ENCODE measurements around the gene ST6GALNAC6.
"Not testable (repeated sequence)": the region's sequence is repeated elsewhere in the genome, so short reads cannot be mapped to it uniquely, and the experiment has no call there.

The ST6GALNAC6 gene

GRCh38 chr9:127873223-127873691 is 26.1 kb downstream of the ST6GALNAC6 start:
- no peak for DNase-seq (ENCODE audit: low spot score)

GRCh38 chr9:127872369-127873222 is 26.8 kb downstream of the ST6GALNAC6 start:
- no peak for DNase-seq (ENCODE audit: low spot score)

DNA sequence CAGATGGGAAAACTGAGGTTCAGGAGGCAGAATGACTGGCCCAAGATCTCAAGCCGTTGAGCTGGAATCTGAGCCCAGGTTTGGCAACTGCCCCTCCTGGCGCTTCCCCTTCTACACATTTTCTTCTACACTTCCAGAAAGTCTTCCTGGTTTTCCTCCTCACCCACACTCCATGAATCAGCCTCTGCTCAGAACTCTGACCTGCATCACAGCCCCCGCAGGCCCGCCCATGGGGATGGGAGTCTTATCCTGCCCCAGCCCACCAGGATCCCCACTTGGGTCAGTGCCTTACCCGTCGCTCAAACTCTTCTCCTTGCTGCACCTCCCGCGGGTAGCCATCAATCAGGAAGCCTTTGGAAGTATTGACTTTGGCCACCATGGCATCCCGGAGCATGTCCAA is 27.9 kb downstream of the ST6GALNAC6 start:
- no peak for DNase-seq (ENCODE audit: low spot score)

GRCh38 chr9:127870887-127871286 is 28.5 kb downstream of the ST6GALNAC6 start:
- DNase-seq (ENCODE audit: low spot score): no peak

DNA sequence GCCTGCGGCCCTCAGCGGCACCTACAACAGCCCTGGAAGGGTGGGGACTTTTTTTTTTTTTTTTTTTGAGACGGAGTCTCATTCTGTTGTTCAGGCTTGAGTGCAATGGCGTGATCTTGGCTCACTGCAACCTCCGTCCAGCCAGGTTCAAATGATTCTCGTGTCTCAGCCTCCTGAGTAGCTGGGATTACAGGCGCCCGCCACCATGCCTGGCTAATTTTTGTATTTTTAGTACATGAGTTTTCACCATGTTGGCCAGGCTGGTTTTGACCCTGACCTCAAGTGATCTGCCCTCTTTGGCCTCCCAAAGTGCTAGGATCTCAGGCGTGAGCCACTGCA is 29.3 kb downstream of the ST6GALNAC6 start:
- DNase-seq (ENCODE audit: low spot score): not testable (repeated sequence)

GRCh38 chr9:127869310-127870152 is 29.9 kb downstream of the ST6GALNAC6 start:
- DNase-seq (ENCODE audit: low spot score): peak; percentile 99

DNA sequence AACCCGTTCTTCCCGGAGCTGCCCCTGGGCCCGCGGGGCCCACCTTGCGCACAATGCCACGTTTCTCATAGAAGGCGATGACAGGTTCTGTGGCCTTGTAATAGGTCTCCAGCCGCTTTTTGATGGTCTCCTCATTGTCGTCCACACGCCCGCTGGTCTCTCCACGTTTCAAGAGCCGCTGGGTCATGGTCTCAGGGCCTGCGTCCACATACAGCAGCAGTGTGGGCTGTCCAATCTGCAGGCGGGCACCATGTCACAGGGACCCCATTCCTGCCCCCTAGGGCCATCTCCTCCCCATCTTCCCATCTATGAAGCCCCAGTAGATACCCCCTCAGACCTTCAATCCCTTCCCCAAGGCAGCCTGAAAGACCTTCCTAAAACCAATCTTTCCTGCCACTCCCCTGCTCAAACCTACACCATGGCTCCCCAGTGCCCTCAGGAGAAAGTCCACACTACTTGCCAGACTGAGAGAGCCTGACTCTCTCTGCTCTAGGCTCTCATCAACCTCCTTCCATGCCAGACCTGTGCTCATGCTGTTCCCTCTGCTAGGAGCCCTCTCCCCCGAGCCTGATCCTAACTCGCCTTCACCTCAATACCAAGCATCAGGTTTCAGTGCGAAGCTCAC is 31.0 kb downstream of the ST6GALNAC6 start:
- no peak for DNase-seq (ENCODE audit: low spot score)

DNA sequence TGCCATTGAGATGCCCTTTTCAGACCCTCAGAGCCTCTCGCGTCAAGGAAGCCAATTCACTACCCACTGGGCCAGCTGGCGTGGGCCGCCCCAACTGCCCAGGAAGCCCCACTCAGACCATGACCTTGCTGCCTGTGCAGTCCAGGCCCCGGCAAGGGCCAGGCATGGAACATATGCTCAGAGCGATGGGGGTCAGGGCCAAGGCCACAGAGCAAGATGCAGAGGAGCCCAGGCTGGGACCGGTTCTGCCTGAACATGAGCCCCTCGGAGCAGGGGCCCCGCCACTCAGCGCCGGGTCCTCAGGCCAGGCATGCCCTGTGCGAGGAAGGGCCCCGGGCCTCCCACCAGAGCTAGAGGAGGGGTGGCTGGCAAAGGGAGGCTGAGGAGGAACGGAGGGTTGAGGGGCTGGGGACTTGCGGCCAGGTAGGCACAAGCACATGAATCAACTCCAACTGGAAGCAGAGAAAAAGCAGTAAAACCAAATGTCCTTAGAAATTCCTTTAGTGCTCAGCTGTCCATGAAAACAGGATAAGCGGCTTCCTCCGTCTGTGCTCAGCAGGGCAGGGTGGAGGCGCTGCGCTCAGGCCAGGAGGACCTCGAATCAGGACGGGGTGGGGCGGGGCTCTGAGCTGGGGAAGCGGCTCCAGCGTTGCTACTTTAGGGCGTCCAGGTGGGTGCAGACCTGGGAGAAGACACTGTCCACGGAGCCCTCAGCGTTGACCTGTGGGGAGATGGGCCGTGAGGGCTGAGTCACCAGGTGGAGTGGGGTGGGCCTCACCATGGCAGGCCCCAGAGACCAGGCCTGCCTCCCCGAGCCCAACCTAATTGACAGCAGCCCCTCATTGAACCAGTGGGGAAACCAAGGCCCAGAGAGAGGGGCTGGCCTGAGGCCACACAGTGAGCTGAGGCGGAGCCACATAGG is 31.8 kb downstream of the ST6GALNAC6 start:
- no peak for DNase-seq (ENCODE audit: low spot score)

- no peak for DNase-seq (ENCODE audit: low spot score)
Observed at GRCh38 chr9:127866535-127866934, 32.9 kb downstream of the ST6GALNAC6 start.

DNA sequence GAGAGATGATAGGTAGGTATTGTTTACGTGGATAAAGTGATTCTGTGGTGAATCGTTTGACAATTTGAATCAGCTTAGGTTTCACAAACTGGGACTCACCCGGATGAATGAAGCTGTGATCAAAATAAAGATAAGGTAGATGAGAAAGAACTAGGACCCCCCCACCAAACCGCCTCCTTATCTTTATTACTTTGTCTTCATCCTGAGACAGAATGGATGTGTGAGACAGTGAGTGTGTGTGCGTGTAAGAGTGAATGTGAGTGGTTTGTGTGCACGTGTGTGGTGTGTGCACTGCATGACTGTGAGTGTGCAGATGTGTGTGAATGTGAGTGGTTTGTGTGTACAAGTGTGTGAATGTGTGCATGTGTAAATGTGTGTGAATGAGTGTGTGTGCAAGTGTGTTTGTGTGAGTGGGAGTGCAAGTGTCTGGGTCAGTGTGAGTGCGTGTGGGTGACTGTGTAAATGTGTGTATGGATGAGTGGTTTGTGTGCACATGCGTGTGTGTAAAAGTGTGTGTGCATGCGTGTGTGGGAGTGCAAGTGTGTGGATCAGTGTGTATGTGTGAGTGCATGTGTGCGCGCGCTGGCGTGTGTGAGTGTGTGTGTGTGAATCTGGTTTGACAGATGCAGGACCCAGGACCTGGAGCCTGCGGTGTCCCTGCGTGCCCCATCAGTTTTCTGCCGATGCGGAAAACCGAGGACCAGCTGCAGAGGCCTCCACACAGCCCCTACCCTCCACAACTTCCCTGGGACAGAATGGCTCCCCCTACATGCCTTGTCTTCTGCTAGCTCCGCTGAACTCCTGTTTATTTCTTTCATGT is 33.5 kb downstream of the ST6GALNAC6 start:
- DNase-seq (ENCODE audit: low spot score): no peak

GRCh38 chr9:127863191-127863621 is 36.2 kb downstream of the ST6GALNAC6 start:
- DNase-seq (ENCODE audit: low spot score): no peak

- no peak for DNase-seq (ENCODE audit: low spot score)
Observed at GRCh38 chr9:127862075-127863011, 37.1 kb downstream of the ST6GALNAC6 start.

- no peak for DNase-seq (ENCODE audit: low spot score)
Observed at GRCh38 chr9:127860779-127861178, 38.6 kb downstream of the ST6GALNAC6 start.

DNA sequence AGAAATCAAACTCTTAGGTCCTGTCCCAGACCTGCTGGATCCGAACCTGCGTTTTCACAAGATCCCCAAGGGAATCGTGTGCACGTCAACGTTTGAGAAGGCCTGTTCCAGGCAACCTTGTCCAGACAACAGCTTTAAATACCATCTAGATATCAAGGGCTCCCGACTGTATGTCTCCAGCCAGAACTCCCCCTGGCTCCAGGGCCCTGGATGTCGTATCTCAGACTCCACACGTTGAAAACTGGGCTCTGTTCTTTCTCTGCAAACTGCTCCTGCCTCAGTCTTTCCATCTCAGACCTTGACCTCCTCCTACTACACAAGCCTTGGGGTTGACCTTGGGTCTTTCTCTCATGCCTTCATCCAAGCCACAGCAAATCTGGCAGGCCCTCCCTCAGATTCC is 39.1 kb downstream of the ST6GALNAC6 start:
- no peak for DNase-seq (ENCODE audit: low spot score)

- DNase-seq (ENCODE audit: low spot score): no peak
Observed at GRCh38 chr9:127858041-127858512, 41.3 kb downstream of the ST6GALNAC6 start.

DNA sequence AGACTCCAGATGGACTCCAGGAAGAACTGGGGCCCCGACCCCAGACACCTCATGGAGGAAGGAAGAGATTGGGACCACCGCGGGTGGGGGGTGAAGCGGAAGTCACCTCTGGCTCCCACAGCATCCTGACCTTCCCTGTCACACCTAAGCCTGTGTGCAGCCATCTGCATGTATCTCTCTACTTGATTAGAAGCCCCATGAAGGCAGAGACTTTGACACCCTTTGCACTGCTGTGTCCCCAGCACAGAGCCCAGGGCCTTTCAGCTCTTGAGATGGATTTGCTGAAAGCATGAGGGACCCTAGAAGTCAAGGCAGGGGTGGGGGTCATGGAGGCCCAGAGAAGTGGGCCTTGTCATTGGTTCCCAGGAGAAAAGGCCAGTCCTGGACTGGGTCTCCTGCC is 42.1 kb downstream of the ST6GALNAC6 start:
- DNase-seq (ENCODE audit: low spot score): no peak

DNA sequence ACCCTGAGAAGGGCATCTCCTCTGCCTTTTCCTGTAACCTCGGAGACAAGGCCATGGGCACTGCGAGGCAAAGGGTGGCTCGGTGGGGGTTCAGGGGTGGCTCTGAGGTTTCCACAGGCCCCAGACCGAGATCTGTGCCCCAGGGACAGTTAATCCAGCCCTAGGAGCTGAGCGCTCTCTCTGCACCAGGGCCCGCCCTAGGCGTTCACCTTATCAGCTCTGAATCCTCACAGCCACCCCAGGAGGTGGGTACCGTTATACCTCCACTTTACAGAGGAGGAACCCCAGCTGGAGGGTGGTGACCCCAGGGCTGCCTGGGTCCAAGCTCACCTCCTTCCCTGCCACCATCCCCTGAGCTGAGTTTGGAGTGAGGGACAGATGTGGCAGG is 42.7 kb downstream of the ST6GALNAC6 start:
- DNase-seq (ENCODE audit: low spot score): no peak

DNA sequence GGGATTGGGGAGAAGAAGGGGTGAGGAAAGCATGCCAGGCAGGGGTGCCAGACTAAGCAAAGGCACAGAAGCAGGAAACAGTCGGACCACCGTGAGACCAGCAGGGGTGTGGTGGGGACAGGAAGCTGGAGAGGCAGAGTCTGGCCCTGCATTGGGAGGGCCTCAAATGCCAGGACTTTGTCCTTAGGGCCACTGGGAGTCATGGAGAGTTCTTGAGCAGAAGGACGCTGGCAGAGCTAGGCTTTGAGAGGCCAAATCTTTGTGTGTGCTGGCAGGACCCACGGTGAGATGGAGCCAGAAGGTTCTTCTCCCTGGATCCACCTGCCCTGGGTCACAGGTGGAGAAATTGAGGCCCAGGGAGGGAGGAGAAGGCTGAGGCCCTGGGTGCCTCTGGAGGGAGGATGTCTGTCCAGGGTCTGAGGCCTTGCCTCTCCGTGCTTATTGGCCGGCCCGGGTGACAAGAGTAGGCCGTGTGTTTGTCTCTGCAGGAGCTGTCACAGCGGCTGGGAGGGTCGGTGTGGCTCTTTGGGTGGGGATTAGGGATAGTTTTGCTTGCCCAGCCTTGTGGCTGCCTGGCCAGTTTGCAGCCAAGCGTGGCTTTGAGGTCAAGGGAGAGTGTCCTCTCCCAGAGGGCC is 43.2 kb downstream of the ST6GALNAC6 start:
- DNase-seq (ENCODE audit: low spot score): no peak

- DNase-seq (ENCODE audit: low spot score): no peak
Observed at GRCh38 chr9:127855522-127855921, 43.9 kb downstream of the ST6GALNAC6 start.

Data from HuH-7.5 (cell line).